ENCODE results near the gene DACT2.
"Not testable (repeated sequence)": the region's sequence is repeated elsewhere in the genome, so short reads cannot be mapped to it uniquely, and the experiment has no call there.

Gene DACT2

DNA sequence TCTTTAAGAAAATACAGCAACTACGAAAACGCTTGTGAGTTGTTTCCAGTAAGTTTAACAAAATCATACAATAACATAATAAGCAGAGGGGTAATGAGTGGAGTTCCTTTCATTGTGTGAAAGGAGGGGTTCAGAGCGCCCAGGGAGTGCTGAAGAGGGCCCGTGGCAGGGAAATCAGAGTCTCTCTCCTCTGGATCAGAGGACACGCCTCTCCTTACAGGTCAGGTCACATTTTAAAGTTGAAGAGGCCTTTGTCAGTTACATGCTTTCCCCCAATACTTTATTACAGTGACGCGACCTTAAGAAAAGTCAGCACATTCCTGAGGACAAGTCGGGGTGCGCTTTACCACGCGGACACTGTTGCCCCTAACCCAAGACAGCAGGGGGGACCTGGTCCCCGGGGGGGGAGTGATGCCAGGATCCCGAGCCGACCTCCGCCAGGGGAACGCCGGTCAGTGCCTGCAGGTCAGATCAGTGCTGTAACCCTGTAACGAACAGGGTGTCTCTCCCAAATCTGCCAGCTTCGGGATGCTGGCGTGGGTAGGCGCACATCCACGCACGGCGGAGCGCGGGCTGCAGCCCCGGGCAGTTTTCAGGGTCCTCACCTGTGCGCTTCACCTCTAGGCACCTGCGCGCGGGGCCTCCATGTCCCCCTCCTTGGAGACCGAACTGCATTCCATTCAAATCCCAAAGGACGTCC, 848 bp downstream of the DACT2 start:
- no peak for DNase-seq

DNA sequence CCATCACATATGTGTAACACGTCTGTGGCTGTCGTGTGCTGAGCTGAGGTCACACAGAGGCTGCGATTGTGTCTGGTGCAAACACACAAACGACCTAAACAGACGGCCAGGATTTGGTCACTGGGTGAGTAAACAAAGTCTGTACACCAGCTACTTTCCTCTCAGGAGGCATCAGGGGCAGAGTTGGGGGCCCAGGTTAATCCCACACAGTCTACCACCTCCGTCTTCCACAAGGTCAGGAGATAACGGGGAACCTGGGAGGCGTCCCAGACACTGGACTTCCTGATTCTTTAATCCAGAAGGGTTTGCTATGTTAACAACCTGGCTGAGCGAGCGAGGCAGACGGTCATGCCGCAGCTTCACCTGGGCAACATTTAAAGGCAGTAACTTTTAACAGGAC, 1.5 kb downstream of the DACT2 start:
- no peak for DNase-seq

GRCh38 chr6:168315596-168315995, 4.0 kb downstream of the DACT2 start:
- DNase-seq = no peak

GRCh38 chr6:168314948-168315347, 4.6 kb downstream of the DACT2 start:
- DNase-seq = no peak

DNA sequence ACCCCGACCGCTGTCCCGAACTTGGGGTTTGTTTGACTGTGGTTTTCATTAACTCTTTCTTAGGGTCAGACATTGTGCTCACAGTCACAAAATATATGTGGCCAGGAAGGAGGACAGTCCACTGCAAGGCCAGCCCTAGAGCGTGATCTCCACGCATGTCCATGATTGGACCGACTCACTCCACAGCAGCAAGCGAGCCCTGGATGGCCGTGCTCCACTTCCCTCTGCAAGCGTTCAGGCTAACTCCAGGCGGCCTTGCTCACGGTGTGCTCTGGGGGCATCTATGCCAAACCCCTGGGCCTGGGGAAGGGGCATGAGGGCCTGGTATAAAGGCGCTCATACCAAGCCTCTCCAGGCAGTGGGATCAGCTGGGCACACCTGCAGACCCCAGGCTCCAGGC, 5.6 kb downstream of the DACT2 start:
- no peak for DNase-seq

DNA sequence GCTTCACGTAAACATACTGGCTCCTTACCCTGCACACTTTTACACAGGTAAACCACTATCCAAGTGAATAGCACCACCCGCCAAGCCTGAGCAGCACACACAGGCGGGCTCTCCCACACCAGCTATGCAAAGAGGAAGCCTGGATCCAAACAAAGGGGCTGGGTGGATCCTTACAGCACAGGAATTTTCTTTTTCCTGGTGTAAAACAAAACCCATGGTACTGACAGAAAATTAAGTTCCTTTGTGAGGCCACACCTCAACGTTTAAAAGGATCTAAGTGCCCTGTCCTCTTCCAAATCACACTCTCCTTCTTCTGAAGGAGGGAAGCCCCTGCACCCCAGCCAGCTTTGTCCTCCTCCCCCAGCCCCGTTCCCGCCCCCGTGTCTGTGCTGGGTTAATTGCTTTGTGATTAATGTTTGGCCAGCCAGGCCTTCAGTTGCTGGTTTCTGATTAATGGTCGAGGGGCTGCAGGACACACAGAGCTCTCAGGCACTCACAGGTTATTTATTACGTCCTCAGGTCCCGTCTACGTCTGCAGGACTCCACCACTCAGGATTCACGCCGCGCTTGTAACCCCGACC, 6.1 kb downstream of the DACT2 start:
- no peak for DNase-seq

DNA sequence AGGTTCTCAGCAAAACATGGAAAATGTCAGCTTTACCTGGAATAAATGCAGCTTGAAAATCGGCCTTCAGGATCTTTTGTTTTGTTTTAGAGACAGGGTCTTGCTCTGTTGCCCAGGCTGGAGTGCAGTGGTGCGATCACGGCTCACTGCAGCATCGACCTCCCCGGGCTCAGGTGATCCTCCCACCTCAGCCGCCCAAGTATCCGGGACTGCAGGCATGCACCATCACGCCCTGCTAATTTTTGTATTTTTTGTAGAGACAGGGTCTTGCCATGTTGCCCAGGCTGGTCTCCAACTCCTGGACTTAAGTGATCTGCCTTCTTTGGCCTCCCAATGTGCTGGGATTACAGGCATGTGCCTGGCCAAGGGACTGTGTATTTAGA, 7.5 kb downstream of the DACT2 start:
- DNase-seq = not testable (repeated sequence)

- DNase-seq = no peak
Observed at GRCh38 chr6:168311410-168312124, 8.0 kb downstream of the DACT2 start.

DNA sequence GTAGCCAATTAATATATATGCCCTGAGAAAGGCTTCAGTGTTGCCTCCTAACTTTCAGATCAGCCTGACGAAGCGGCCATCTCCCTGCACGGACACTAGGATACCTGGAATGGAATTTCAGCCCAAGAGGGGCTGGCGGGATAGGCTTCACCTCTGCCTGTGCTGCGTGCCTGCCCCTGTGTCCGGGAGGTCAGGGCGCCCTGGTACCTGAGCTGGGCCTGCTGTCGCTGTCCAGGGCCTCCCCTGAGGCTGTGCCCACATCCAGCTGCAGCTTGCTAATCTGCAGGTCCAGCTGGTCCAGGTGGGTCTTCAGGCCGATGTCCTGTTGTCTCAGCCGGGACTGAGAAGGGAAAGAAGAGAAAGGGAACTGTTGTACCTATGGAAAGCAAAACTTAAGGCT, 8.6 kb downstream of the DACT2 start:
- no peak for DNase-seq

- DNase-seq = no peak
Observed at GRCh38 chr6:168310403-168310802, 9.2 kb downstream of the DACT2 start.

- DNase-seq = no peak
Observed at GRCh38 chr6:168309997-168310396, 9.6 kb downstream of the DACT2 start.

DNA sequence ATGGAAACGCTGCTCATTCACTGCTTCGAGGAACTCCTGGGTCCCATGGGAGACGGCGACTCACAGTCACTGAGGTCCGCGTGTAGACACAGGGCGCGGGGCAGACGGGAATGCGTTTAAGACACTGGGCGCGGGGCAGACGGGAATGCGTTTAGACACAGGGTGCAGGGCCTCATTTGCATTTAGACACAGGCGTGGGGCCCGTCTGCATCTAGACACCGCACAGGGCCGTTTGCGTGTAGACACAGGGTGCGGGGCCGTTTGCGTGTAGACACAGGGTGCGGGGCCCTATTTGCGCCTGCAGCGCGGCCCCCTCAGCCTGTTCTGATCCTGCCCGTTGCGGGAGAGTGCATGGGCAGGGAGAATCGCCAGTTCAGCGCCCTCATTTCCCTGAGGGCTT, 10.4 kb downstream of the DACT2 start:
- no peak for DNase-seq

- no peak for DNase-seq
Observed at GRCh38 chr6:168308390-168309144, 11.0 kb downstream of the DACT2 start.

DNA sequence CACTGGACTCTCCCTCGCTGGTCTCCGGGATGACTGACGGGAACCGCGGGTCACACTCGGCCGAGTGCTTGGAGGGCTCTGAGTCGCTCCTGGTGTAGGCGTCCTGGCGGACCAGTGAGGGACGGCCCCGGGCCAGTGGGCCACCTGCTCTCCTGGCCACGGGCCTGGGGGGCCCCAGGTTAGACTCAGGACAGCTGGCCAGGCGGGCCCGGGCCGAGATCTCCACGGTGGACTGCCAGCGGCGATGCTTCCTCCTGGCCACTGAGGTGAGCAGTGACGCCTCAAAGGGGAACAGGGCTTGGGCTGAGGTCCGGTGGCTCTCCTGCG, 11.9 kb downstream of the DACT2 start:
- no peak for DNase-seq

- DNase-seq = no peak
Observed at GRCh38 chr6:168307015-168307694, 12.4 kb downstream of the DACT2 start.

DNA sequence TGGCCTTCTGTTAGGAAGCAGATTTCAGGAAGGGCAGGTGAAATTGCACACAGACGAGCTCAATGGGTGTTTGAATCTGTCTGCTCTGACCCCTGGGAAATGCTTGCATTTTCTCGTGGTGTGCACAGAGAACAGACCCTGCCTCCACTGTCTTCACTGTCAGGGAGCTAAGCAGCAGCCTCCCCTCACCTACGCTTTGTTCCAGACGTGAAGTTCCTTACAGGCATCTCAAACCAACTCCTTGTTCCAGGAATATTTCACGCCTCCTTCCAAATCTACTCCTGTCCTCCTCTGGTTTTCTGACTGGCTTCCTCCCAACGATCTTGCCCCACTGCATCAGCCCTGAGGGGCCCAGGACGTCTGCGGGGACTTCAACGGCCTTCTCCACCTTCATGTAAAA, 13.7 kb downstream of the DACT2 start:
- no peak for DNase-seq

DNA sequence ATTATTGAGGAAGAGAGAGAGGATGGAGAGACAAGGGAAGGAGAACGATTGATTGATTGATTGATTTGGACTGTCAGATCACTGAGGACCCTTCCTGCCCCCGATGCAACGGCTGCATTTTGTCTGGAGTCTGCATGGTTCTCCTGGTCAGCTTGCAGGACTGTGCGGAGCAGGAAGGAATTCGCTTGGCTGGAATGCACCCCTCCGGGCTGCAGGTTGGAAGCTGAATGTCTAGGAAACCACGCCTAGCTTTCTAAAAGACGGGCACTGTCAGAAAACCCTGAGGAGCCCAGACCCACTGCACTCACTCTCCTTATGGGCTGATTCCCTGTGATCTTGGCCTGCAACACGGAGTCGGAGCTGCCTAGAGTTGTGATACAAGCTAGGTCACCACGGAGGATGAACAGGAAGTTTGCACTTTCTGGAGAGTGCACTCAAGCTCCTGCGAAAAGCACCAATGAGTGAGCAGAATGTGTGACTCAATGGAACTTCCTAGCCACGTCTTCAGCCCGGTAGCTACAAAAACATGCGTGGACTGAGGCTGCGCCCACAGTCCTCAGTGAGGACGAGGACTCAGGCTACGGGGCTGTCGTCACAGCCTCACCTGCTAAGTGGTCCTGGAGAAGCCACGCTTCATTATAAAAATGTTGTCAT, 14.4 kb downstream of the DACT2 start:
- DNase-seq = no peak

DNA sequence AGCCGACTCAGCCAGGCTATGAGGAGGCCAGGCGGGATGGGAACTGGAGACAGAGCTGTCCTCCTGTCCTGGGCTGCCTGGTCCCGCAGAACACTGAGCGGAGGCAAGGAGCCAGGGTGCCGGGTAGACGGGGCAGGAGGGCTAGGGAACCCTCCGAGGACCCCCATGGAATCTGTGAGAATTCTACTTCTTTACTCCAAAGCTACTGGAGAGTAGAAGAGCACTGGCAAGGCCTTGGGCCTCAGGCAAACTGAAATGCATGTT, 14.9 kb downstream of the DACT2 start:
- no peak for DNase-seq

- DNase-seq = no peak
Observed at GRCh38 chr6:168303982-168304751, 15.4 kb downstream of the DACT2 start.

- no peak for DNase-seq
Observed at GRCh38 chr6:168302534-168302933, 17.0 kb downstream of the DACT2 start.

- DNase-seq = no peak
Observed at GRCh38 chr6:168301648-168302398, 17.8 kb downstream of the DACT2 start.

Data from effector CD4-positive, alpha-beta T cell (primary cell).